GM19025 (cell line): ENCODE results near the gene RGS3.

Source experiments
- ATAC-seq: cut with Tn5 transposase; IDR thresholded peaks from one replicate; pipeline ENCODE4 v1.9.1; 2021; ENCODE audit warnings: mild to moderate bottlenecking, low read depth, moderate library complexity; ENCODE audit not compliant: unreplicated experiment

The RGS3 gene

DNA sequence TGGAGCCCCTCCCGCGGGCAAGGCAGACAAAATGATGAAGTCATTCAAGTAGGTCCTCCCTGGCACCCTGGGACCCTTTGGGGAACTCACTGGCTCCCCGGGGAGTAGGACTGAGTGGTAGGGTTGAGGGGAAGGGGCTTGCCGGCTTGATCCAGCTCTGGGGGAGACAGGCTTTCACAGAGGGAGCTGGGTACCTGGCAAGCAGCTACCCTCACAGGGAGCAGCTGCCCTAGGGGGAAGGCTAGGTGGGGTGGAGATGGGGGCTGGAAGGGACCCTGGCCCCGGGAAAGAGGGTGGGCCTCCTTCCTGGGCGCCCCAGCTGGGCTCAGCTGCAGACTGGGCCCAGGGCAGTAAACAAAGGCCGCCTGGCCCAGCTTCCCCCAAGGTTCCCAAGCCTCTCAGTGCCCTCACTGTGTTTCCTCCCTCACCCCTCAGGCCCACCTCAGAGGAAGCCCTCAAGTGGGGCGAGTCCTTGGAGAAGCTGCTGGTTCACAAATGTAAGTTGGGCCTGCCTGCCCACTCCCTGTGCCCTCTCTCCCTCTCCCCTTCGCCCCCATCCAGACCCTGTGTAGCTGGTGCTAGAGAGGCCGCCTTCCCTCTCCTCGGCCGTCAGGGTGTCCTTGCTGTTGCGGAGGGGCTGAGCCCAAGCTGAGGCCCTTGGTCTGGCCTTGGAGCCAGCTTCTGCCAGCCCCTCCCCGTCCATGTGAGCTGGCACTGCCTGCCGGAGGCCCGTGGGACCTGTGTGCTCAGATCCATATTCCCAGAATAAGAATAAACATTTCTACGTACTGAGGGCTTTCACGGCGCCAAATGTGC, 131.2 kb downstream of the RGS3 start:
- no peak for ATAC-seq

DNA sequence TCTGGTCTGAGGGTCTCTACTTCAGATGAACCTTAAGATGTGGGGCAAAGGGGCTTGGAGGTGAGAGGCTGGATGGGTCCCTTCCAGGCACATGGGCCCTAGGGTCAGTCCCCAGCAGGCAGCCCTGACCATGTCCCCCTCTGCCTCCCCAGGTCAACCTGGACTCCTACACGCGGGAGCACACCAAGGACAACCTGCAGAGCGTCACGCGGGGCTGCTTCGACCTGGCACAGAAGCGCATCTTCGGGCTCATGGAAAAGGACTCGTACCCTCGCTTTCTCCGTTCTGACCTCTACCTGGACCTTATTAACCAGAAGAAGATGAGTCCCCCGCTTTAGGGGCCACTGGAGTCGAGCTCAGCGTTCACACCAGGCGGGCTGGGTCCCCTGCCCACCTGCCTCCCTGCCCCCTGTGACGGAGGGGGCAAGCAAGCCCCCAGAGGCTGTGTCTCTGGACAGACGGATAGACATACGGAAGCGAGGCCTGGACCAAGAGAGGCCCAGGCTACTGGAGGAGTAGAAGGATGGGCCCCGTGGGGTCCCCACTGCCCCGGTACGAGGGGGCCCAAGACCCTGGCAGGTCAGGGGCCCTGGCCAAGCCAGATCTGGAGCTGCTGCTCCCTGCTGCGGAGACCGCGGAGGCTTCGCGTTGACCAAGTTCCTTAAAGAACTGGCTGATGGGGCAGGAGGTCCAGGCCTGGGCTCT, 133.2 kb downstream of the RGS3 start:
- no peak for ATAC-seq

DNA sequence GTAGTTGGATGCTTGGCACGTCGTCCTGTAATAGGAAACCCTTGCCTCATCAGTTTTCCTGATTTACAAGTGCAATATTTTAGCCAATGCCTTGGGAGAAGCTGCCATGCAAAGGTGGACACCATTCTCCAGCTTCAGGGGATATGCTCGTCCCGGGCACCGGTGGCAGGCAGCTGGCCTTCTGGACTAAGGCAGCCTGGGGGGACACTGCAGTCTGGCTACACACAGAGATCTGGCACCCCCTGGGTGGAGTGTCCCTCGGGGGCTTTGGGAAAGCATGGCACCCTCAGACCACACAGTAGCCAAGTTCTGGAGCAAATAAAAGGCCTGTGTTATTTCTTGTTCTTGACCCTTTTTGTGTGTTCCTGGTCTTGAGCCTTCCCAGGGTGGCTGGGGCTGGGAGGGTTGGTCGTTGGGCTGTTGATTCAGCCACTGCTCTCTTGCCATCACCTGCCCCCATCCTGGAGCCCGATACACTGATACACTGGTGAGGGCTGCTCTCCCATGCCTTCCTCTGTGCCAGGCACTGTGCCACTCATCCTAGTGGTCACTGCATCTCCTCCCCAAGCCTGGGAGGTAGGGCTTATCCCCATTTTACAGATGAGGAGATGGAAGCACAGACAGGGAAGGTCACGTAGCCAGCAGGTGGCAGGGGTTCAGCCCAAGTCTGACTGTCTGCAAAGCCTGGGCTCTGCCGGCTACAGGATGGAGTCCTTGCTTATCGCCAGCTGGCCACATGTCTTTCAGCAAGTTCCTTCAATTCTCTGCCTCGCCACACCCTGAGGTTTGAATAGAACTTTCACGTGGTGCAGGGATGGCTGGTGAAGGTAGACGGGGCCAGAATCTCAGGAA, 134.1 kb downstream of the RGS3 start:
- no peak for ATAC-seq

DNA sequence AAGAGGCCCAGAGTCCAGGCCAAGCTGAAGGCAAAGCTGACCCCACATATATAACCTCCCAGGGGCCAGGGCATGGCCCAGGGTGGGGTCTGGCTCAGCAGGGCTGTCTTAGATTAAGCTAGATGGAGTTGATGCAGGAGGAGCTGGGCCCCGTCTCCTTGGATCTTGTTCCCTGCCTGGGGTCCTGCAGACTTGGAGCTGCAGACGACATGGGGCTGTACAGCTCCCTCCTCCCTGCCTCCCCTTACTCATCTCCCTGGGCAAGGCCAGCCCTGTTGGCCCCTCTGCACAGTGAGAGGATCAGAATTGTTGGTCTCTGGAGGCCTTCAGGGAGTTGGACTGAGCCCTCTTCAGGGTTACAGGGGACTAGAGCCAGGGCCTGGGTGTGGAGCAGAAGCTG, 134.9 kb downstream of the RGS3 start:
- no peak for ATAC-seq

DNA sequence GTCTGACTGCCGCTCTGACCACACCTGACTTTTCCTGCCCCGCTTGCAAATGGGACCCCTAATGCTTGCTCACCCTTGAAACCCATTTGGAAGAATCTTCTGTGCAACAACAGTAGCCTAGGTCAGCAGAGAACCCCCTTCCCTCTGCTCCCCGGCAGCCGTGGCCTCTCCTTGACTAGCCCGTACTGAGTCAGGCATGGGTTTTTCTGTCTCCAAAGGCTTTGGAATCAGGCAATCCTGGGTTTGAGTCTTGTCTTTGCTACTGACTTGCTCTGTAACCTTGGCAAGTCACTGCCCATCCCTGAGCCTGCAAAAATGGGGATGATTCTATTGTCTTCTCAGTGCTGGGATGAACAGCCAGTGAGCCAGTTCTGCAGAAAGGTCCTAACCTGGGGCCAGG, 135.4 kb downstream of the RGS3 start:
- no peak for ATAC-seq

DNA sequence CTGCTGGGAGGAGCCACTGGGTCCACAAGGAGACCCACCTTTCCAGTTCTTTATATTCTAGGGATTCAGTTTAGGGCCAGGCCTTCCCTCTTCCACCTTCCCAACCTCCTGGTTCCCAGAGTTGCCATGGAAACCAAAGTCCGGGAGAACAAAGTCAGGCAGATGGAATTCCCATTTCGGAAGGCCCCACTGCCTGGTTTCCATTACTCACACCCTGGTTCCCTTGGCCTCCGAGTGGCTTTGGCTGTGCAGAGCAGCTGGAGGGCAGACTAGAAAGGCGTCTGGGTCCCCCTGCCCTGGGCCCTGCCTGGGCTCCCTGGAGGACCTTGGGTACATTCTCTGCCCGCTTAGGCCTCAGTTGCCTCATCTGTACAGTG, 136.1 kb downstream of the RGS3 start:
- no peak for ATAC-seq

DNA sequence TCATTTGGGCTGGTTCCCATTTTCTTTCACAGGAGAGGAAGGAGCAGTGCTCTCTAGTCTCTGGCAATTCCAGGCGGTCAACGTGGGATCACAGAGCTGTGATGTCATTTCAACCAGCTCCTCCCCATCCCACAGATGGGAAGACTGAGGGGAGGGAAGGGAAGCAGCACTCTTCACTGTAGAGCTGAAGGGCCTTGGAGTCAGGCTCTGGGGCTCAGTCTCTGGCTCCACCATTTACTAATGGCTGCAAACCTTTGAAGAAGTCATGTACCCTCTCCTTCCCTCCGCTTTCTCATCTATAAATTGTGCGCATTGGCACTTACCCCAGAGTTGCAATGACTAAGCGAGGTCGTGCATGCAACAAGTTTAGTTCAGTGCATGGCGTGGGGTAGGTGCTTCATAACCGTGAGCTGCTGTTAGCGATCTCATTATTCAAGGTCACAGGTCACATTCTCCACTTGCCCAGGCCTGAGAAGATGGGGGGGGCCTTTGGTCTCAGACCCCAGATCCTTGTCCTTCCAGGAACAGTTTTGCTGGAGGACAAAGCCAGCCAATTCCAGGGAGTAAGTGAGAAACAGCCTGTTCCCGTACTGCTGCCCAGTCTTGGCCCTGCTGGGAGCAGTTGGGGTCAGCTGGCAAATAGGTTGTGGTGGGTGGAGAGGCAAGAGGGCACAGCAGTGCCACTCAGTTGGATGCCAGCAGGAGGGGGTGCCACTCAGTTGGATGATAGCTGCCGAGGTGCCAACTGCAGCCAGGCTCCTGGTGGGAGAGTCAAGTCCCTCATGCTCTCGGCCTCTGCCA, 136.7 kb downstream of the RGS3 start:
- no peak for ATAC-seq

DNA sequence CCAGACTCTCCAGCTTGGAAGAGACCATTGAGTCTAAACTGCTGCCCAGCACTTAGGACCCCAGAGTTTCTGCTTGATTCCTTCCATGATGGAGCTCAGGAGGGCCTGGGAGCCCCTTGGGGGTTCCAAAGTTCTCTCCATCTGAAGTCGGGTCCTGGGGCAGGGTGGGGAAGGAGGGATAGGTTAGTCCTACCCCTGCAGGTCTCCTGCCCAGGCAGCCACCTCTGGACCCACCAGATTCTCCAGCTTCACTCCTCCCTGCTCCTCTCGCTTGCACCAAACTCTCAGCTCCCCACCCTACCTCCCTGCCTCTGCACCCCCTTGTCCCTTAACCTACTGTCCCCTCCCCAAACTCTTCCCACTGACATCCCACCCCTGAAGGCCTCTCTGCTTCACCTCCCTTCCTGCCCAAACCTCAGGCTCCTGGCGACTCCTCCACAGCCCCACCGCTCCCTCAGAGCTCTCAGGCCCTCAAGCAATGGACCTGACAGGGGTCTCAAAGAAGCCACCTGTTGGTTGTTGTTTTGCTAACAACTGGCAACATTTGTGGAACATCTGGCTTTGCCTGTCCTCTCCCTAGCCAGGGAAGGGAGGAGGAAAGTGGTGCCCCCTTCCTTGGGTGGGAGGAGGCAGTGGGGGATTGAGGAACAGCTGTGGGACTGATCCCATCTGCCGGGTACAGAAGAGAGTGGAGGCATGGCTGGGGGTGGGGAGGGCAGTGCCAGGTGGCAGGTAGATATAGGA, 137.5 kb downstream of the RGS3 start:
- no peak for ATAC-seq

DNA sequence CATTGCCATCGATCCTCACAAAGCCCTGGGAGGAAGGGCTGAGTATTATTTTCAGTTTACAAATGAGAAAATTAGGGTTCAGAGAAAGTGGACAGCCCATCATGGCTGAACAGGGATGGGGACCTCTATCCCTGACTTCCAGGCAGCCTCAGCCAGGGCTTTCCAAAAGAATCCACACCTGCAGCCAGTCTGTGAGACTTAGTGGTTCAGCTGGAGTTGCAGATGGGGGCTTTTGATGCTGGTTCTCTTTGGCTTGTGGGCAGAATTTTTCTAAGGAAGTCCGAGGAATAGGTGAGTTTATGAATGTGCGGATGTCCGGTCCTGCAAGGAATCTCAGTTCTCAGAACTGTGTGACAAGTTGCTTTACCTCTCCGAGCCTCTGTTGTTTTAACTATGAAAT, 138.1 kb downstream of the RGS3 start:
- no peak for ATAC-seq

DNA sequence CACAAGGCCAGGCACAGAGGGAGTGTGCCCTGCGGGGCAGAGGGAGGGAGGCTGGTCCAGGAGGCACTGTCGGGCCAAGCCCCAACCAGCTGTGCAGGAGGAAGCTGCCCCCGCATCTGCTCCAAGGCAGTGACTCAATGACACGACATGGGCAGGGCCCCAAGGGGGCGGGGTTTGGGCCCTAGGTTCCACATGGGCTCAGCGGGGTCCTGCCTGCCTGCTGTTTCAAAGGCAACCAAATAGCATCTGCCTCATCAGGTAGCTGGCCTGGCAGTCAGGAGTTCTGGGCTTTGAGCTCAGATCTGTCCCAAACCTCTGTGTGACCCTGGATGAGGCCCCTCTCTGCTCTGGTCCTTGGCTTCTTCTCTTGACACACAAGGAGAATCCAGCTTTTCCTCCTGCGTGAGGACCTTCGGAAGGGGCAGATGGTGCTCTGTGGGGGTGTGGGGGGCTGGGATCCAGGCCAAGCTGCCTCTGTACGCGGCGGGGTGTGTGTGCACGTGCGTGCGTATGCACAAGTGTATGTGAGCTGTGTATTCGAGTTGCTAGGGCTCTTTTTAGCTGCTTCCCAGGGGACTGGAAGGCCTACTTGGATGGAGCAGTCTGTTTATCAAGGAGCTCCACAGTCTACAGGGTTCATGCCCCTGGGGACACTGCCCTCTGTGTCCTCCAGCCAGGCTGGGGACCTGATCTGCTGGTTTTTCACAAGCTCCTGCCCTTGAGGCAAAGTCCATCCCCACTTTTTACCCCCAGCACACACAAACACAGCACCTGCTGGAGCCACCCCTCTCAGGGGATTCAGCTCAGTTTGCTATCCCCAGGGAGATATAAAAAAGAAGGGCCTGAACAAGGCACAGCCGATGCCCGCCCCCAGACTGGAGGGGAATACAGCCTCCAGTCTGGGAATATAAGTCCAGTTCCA, 138.9 kb downstream of the RGS3 start:
- ATAC-seq = peak; percentile 73

DNA sequence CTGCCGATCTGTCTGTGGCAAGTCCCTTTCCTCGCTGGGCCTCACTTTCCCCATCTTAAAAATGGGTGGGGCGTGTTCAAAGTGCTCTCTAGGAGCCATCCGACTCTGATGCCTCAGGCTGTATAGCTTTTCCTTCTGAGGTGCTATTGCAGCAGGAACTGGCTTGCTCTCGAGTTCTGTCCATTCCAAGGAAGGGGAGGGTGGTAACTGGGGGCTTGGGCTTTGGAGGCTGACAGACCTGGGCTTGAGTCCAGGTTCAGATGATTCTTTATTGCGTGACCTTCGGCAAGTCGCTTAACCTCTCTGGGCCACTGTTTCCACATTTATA, 139.5 kb downstream of the RGS3 start:
- ATAC-seq = no peak

DNA sequence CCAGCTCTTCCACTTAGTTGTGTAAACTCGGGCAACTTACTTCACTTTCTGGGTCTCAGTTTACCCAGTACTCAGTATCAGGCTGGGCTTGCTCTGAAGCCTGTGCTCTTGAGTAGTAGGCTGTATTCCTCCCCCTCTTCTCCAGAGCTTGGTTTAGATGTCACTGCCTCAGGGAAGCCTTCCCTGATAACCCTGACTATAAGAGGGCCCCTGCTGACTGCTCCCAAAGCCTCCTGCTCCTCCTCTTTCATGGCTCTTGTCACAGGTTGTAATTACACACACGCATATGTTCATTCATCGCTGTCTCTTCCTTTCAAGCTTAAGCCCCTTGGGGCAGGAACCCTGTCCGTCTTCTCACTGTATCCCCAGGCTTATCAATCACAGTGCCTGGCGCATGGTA, 140.2 kb downstream of the RGS3 start:
- no peak for ATAC-seq

DNA sequence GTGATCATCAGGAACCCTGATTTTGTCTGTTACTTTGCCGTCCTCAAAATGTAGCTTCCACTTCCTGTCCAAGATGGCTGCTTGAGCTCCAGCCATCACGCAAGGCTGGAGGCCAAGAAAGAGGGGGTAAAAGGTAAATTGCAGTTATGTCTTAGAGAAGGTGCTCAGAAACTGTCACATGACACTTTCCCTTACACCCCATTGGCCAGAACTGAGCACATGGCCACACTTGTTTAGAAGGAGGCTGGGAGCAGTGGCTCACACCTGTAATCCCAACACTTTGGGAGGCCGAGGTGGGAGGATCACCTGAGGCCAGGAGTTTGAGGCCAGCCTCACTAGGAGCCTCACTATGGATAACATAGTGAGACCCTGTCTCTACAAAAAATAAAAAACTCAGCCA, 140.9 kb downstream of the RGS3 start:
- no peak for ATAC-seq

DNA sequence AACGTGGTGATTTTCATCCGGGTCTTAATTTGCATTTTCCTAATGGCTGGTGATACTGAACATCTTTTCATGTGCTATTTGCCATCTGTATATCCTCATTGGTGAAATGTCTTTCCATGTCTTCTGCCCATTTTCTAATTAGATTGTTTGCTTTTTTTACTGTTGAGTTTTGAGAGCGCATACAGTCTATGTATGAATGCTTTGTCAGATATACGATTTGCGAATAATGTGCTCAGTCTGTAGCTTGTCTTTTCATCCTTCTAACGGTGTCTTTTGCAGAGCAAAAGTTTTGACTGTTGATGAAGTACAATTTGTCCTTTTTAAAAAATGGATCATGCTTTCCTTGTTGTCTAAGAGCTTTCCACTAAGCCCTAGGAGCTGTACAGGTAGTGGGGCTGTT, 143.0 kb downstream of the RGS3 start:
- no peak for ATAC-seq

DNA sequence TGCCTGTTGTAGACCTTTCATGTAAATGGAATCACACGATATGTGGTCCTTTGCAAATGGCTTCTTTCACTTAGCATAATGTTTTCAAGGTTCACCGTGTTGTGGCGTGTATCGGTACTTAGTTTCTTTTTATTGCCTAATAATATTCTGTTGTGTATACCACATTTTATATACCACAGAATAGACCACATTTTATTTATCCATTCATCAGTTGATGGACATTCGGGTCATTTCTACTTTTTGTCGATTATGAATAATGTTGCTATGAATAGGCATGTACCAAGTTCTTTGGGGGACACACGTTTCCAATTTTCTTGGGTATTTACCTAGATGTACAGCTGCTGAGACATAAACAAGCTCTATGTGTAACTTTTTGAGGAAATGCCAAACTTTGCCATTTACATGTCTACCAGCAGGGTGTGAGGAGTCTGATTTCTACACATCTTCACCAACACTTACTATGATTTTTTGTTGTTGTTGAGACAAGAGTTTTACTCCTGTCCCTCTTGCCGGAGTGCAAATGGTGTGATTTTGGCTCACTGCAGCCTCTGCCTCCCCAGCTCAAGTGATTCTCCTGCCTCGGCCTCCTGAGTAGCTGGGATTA, 144.7 kb downstream of the RGS3 start:
- ATAC-seq = no peak

DNA sequence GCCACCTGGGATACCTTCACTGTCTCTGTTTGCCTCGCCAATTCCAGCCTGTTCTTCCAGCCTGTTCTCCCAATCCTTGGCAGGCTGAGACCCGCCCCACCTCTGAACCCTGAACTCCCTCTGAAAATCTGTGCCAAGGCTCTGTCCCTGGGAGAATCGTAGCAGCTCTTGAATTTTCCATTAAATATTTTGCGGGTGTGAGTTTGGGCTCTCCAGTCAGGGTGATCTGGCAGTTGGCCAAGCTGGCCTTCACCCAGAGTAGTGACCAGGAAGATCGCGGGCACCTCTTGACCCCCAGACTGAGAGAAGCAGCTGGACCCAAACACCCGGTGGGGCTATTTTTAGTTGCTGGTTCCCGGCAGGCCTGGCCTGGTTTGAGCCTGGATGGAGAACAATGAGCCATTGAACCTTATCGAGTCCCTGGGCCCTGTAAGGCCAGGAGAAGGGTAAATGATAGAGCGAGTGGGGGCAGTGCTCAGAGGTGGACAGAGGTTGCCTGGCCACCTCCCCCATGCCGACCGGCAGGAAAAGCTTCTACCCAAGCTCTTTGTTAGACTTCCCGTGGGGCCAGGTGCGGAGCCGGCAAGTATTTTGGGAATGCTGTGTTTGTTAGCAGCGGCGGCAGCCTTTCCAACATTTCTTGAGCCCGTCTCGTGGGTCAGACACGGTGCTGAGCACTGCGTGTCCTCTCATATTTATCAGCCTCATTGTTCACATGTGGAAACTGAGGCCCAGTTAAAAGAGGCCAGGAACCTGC, 146.2 kb downstream of the RGS3 start:
- no peak for ATAC-seq

DNA sequence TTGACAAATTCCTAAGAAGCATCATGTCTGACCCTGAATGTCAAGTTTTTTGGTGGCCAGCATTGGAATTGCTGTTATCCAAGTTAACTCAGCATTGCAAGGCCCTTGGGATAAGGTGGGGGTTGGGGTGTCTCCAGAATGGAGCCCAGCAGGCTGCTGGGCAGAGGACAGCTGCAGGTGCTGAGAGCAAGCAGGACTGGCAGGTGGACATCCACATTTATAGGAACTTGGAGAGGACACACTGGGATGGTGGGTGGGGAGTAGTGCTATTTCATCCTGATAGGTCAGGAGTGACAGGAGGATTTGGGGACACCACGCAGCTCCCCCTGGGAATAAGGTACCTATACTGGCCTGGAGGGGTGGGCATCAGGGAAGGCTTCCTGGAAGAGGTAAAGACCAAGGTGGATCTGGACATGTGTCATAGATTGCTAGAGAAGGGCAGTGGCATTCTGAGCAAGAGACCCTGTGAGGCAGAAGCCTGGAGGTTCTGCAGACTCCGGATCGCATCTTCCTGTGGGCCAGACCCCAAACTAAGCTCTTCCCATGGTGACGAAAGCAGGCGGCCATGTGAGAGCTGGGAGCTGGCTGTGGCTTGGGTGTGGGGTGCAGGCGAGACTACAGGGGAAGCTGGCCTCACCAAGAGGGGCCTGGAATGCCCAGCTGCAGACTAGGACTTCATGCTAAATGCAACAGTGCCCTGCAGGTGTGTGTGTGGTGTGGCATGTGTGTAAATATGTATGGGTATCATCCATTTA, 148.1 kb downstream of the RGS3 start:
- ATAC-seq = no peak
